ENCODE results near the gene APLP2. TPM values are rescaled to one million over a fixed set of nuclear protein-coding genes. Genes with fewer than 3 reads are reported as not detected.
"Not testable (repeated sequence)": the region's sequence is repeated elsewhere in the genome, so short reads cannot be mapped to it uniquely, and the experiment has no call there.

Gene APLP2
- total RNA-seq, 4 donors from 2014 or later: 226 to 376 (median 262) TPM

GRCh38 chr11:130088919-130089673 is 19.4 kb downstream of the APLP2 start:
- Histone ChIP-seq H3K4me1 (no peaks in the 10 kb centered on the region), H3K27ac (no peak overlapping the region), H3K27me3 (no peaks in the 10 kb centered on the region), H3K36me3 (no peaks in the 10 kb centered on the region), H3K9me3 (no peaks in the 10 kb centered on the region), H3K4me3 (no peak overlapping the region)
- DNase-seq: no peak
- intact Hi-C loops (cut with DNase I; ENCODE audit: low total_unique reads): no loop called here
- TF ChIP-seq, protein P1, sequence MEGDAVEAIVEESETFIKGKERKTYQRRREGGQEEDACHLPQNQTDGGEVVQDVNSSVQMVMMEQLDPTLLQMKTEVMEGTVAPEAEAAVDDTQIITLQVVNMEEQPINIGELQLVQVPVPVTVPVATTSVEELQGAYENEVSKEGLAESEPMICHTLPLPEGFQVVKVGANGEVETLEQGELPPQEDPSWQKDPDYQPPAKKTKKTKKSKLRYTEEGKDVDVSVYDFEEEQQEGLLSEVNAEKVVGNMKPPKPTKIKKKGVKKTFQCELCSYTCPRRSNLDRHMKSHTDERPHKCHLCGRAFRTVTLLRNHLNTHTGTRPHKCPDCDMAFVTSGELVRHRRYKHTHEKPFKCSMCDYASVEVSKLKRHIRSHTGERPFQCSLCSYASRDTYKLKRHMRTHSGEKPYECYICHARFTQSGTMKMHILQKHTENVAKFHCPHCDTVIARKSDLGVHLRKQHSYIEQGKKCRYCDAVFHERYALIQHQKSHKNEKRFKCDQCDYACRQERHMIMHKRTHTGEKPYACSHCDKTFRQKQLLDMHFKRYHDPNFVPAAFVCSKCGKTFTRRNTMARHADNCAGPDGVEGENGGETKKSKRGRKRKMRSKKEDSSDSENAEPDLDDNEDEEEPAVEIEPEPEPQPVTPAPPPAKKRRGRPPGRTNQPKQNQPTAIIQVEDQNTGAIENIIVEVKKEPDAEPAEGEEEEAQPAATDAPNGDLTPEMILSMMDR (IDR thresholded peaks at IDR 0.05): no peak
- no peak for TF ChIP-seq POLR2A (IDR thresholded peaks at IDR 0.05)

DNA sequence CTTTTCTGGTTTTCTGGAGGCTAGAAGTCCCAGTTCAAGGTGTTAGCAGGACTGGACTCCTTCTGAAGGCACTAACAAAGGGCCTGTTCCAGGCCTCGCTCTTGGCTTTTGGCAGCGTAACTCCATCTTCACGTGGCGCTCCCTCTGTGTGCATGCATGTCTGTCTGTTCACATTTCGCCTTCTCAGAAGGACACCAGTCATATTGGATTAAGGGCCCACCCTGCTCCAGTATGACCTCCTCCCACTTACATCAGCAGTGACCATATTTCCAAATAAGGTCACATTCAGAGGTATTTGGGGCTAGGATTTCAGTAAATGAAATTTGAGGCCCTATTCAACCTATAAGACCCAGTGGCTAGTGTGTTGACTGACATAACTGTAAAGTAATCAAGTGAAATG is 20.0 kb downstream of the APLP2 start:
- Histone ChIP-seq H3K27me3 (no peaks in the 10 kb centered on the region), H3K4me3 (no peak overlapping the region), H3K4me1 (no peaks in the 10 kb centered on the region), H3K9me3 (no peaks in the 10 kb centered on the region), H3K27ac (no peak overlapping the region), H3K36me3 (no peaks in the 10 kb centered on the region)
- TF ChIP-seq, protein P1 (IDR thresholded peaks at IDR 0.05): no peak
- no peak for TF ChIP-seq POLR2A (IDR thresholded peaks at IDR 0.05)
- intact Hi-C loops (cut with DNase I; ENCODE audit: low total_unique reads): no loop called here
- DNase-seq: no peak

DNA sequence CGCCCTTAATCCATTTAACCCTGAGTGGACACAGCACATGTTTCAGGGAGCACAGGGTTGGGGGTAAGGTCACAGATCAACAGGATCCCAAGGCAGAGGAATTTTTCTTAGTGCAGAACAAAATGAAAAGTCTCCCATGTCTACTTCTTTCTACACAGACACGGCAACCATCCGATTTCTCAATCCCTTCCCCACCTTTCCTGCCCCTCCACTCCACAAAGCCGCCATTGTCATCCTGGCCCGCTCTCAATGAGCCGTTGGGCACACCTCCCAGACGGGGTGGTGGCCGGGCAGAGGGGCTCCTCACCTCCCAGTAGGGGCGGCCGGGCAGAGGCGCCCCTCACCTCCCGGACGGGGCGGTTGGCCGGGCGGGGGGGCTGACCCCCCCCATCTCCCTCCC is 20.8 kb downstream of the APLP2 start:
- DNase-seq; H3K4me3 ChIP-seq; H3K4me1 ChIP-seq; H3K9me3 ChIP-seq; intact Hi-C loops (cut with DNase I; ENCODE audit: low total_unique reads); H3K36me3 ChIP-seq; H3K27me3 ChIP-seq; H3K27ac ChIP-seq: not testable (repeated sequence)

- not testable (repeated sequence) for H3K4me3 ChIP-seq, H3K4me1 ChIP-seq
Measured at GRCh38 chr11:130091169-130091568, 21.5 kb downstream of the APLP2 start.

GRCh38 chr11:130092661-130093060 is 23.0 kb downstream of the APLP2 start:
- Histone ChIP-seq H3K4me3 (no peak overlapping the region), H3K4me1 (no peaks in the 10 kb centered on the region), H3K27me3 (no peaks in the 10 kb centered on the region), H3K27ac (no peak overlapping the region), H3K36me3 (no peaks in the 10 kb centered on the region), H3K9me3 (no peaks in the 10 kb centered on the region)
- TF ChIP-seq POLR2A (IDR thresholded peaks at IDR 0.05): no peak
- TF ChIP-seq, protein P1 (IDR thresholded peaks at IDR 0.05): no peak
- DNase-seq: no peak
- intact Hi-C loops (cut with DNase I; ENCODE audit: low total_unique reads): no loop called here

More at GRCh38 chr11:130091169-130091568, 21.5 kb downstream of the APLP2 start:
- DNase-seq; H3K9me3 ChIP-seq; H3K27ac ChIP-seq; H3K36me3 ChIP-seq; intact Hi-C loops (cut with DNase I; ENCODE audit: low total_unique reads); H3K27me3 ChIP-seq: not testable (repeated sequence)

DNA sequence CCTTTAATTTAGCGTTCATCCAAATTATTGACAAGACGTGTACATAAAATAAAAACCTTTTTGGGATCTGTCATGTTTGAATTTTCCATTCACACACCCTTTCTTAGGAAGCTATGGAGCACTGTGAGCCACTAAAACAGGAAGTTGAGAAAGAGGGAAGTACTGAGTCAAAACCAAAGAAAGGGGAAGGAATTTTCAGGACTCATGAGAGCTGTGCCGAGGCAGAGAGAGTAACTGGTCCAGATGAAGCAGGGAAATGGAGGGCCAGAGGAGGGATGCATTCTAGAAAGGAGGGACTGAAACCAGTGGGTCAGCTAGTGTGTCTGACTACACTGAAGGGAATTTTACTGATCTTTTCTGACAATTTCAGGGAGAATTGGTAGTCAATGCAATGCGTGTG is 24.9 kb downstream of the APLP2 start:
- Histone ChIP-seq H3K9me3 (no peaks in the 10 kb centered on the region), H3K36me3 (no peaks in the 10 kb centered on the region), H3K27ac (no peak overlapping the region), H3K4me3 (no peak overlapping the region), H3K4me1 (no peaks in the 10 kb centered on the region), H3K27me3 (no peaks in the 10 kb centered on the region)
- TF ChIP-seq, protein P1 (IDR thresholded peaks at IDR 0.05): no peak
- no peak for TF ChIP-seq POLR2A (IDR thresholded peaks at IDR 0.05)
- DNase-seq: no peak
- intact Hi-C loops (cut with DNase I; ENCODE audit: low total_unique reads): no loop called here
